Measurements from ENCODE around the gene HRG.
"Not testable (repeated sequence)": the region's sequence is repeated elsewhere in the genome, so short reads cannot be mapped to it uniquely, and the experiment has no call there.

The HRG gene

DNA sequence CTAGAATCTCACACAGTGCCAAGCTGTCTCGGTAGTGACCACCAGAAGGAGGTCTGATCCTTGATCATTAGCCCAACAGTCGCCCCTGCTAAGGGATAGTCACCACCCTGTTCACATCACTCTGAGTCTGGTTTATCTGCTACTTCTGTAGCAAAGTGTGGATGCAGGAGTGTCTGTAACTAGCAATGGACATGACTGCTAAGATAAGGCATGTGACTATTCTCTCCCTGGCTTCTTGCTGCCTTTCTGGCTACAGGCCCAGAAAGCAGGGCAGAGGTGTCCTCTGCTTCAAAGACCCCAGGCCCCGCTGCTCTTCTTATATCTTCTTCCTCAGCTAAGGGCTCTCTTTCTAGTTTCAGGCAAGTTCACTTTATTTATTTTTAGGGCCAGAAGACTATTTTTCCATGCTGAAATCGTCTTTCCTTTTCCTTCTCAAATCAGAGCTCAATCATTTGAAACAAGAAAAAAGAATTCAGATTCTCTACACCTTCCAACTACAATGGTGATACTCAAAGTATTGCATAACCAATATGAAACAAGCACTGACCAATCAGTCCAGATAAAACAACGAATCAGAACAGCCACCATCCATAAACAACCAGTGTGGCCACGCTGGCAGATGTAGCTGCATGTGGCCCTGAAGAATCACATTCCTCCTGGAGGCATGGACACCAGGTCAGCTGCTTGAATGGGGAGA lies 43.3 kb downstream of the HRG start:
- DNase-seq = peak; percentile 26 to 69
- TF ChIP-seq POLR2A (IDR thresholded peaks at IDR 0.05; ENCODE audit: low read length) (no peak), GATA1 (IDR thresholded peaks at IDR 0.05; ENCODE audit: low read depth, low read length) (no peak)

DNA sequence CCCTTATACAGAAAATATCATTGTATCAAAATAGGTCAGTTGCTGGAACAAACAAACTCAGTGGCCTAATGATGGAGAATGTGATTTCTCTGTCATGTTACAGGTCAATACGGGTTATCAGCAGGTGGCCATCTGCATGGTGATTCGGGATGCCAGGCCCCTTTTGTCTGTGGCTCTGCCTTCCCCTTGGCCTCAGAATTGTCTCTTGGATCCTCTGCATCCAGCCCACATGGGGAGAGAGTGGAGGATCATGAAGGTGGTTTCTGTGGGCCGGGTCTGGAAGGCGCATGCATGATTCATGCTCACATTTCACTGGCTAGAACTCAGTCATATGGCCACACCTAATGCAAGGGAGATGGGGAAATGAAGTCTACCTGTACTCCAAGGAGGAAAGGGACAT lies 44.9 kb downstream of the HRG start:
- DNase-seq = not testable (repeated sequence)

DNA sequence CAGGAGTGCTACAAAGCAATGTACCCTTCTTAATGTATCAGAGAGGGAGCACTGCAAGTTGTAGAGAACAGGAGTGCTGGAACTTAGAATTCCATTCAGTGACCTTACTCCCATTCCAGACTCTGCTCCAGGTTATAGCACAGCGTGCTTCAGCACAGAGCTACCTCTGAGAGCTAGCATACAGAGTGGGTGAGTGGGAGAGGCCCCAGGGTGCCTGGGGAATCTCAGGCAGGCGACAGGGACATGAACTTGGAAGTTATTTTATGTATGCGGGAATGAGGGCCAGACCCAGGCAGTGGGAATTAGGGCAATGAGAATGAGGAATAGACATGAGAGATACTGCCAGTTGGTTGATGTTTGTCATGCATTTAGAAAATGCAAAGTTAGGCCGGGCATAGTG lies 47.7 kb downstream of the HRG start:
- no peak for DNase-seq

DNA sequence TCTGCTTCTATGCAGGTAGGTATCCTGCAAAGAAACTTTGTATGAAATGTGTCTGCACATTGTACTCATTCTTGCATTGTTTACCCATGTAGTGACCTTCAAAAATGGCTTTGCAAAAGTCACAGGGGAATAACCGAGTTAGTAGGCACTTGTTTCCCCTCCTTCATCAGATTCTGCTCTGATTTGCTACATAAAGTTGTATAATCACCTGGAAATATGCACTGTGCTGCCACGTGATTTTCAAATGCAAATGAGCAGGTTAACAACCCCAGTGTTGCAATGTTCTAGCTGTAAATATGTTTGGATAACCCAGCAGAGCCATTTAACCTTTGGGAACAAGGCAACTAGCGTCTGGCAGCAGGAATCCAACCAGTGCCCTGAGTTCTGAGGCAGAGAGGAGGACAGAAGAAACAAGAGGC lies 51.2 kb downstream of the HRG start, which contains the start of gene KNG1:
Gene KNG1 (plus strand): TSS at position 321 of the 419 bp plus-strand sequence. CDS start 184 bp downstream, outside the sequence.
- TF ChIP-seq POLR2A (IDR thresholded peaks at IDR 0.05; ENCODE audit: low read length) (no peak), GATA1 (IDR thresholded peaks at IDR 0.05; ENCODE audit: low read depth, low read length) (no peak)
- no peak for DNase-seq

More for the DNA sequence above, 47.7 kb downstream of the HRG start:
- TF ChIP-seq POLR2A (IDR thresholded peaks at IDR 0.05; ENCODE audit: low read length) (no peak), GATA1 (IDR thresholded peaks at IDR 0.05; ENCODE audit: low read depth, low read length) (no peak)

DNA sequence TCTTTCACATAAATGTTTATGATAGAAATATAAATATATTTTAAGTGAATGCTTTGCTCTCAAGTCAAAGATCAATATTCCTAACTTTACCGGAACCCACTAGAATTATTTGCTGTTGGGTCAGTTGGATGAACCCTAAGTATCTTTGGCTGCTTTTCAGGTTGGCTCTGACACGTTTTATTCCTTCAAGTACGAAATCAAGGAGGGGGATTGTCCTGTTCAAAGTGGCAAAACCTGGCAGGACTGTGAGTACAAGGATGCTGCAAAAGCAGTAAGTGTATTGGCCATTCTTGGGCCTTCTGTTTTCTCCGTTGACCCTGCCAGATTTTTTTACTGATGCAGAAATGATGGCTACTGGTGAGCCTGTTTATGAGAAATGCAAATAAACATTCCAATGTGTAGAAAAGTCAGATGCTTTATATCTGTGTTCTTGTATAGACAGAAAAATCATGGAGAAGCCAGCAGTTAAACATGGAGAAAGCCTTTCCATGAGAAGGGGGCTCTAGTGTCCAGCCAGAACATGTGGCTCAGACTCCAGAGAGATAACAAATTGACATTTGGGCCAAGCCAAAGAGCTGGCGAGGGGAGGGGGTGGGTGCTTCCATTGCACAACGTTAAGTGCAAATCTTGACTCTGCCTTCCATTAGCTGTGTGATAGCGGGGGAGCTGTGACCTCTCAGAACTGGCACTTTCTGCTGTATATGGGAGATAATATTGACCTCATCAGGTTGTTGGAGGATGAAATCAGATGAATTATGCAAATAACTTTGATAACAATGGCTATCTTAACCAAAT lies 54.3 kb downstream of the HRG start:
- TF ChIP-seq GATA1 (IDR thresholded peaks at IDR 0.05; ENCODE audit: low read depth, low read length) = no peak
- TF ChIP-seq POLR2A (IDR thresholded peaks at IDR 0.05; ENCODE audit: low read length) = no peak
- DNase-seq = peak; percentile 6 to 64

DNA sequence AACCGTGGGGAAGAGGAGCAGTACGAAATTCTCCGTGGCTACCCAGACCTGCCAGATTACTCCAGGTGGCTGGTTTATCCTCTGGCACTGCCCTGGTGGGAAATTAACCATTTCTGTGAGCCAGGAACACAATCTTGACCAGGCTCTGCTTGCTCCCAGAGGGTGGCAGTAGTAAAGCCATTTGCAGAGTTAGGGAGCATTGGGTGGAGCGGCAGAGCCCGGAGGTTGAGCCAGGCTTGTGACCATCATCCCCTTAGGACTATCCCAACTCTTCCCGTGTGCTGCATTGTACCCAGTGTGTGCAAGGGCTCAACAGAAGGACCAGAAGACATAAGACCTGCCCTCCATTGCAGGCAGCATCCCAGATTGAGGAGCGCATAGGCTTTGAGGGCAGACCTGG lies 56.6 kb downstream of the HRG start:
- TF ChIP-seq GATA1 (IDR thresholded peaks at IDR 0.05; ENCODE audit: low read depth, low read length) (no peak), POLR2A (IDR thresholded peaks at IDR 0.05; ENCODE audit: low read length) (no peak)
- DNase-seq = peak in 1 of 2 experiments; percentile 7

DNA sequence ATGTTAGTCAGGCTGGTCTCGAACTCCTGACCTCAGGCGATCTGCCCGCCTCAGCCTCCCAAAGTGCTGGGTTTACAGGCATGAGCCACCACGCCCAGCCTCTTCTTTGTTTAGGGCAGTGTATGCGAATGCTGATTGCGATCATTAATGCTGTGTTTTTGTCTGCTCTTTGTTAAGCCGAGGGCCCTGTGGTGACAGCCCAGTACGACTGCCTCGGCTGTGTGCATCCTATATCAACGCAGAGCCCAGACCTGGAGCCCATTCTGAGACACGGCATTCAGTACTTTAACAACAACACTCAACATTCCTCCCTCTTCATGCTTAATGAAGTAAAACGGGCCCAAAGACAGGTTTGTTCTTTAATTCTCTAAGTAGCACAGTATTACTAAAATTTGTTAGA lies 59.1 kb downstream of the HRG start:
- DNase-seq = no peak
- no peak for TF ChIP-seq GATA1 (IDR thresholded peaks at IDR 0.05; ENCODE audit: low read depth, low read length)
- no peak for TF ChIP-seq POLR2A (IDR thresholded peaks at IDR 0.05; ENCODE audit: low read length)
